SK-N-SH (cell line): ENCODE data around the gene PCBP3. TPM values are rescaled to one million over a fixed set of nuclear protein-coding genes. Genes with fewer than 3 reads are reported as not detected.

Source experiments
- CTCF ChIA-PET: fragments of 300-600, 350-600 bp; formaldehyde crosslinking; extraction: SDS; loops from one replicate; lab custom pipeline; 2021; lab: Yijun Ruan, JAX
- POLR2A ChIA-PET: fragments of 350-600 bp; sonication (Branson Sonifier 250); formaldehyde crosslinking; extraction: SDS; loops from one replicate; lab custom pipeline; 2020; ENCODE audit warnings: antibody characterized with exemption, inconsistent platforms; lab: Yijun Ruan, JAX
- DNase-seq: peaks from one replicate; pipeline ENCODE4 v3.0.0; 2012
- H2AFZ ChIP-seq: fragments of 200-600 bp; sonication (generic); 2 replicates; pipeline ENCODE4 v1.8.1; 2016; ENCODE audit warnings: antibody characterized with exemption, mild to moderate bottlenecking, low read depth
- H3F3A ChIP-seq: fragments of 200-600 bp; sonication (generic); replicated peaks from 2 replicates; pipeline ENCODE3; 2016; ENCODE audit warnings: antibody characterized with exemption, mild to moderate bottlenecking; ENCODE audit not compliant: insufficient read depth
- H3K27ac ChIP-seq, 2 experiments: fragments of 200-500 bp in 1 of 2; fragments of 200-600 bp in 1 of 2; sonication (Bioruptor generic) in 1 of 2; sonication (generic), shearing (Covaris generic) in 1 of 2; 2 replicates each; pipeline versions ENCODE4 v1.5.1 to v1.6.1; 2014 to 2016; ENCODE audit warnings: low read depth in 2 of 2, inconsistent platforms in 1 of 2, low read length in 1 of 2, mild to moderate bottlenecking in 1 of 2, mixed read lengths in 1 of 2
- H3K27me3 ChIP-seq: fragments of 200-600 bp; sonication (generic), shearing (Covaris generic); 2 replicates; pipeline ENCODE4 v1.6.1; 2016; ENCODE audit warnings: mixed run types; ENCODE audit not compliant: insufficient read depth
- H3K36me3 ChIP-seq, 2 experiments: fragments of 200-500 bp in 1 of 2; fragments of 200-600 bp in 1 of 2; sonication (Bioruptor generic) in 1 of 2; sonication (generic) in 1 of 2; replicated peaks in 1 of 2; 2 replicates each; pipeline versions ENCODE3 to v1.5.1; 2014 to 2016; ENCODE audit warnings: low read length in 1 of 2, mild to moderate bottlenecking in 1 of 2; ENCODE audit not compliant: insufficient read depth in 2 of 2, control insufficient read depth in 1 of 2
- H3K4me1 ChIP-seq, 2 experiments: fragments of 200-500 bp in 1 of 2; fragments of 200-600 bp in 1 of 2; sonication (Bioruptor generic) in 1 of 2; sonication (generic), shearing (Covaris generic) in 1 of 2; 2 replicates each; pipeline versions ENCODE4 v1.5.1 to v1.6.1; 2014 to 2016; ENCODE audit warnings: low read depth in 1 of 2, low read length in 1 of 2, mixed run types in 1 of 2; ENCODE audit not compliant: insufficient read depth in 2 of 2, control insufficient read depth in 1 of 2
- H3K4me2 ChIP-seq: fragments of 200-600 bp; sonication (generic), shearing (Covaris generic); 2 replicates; pipeline ENCODE4 v1.6.1; 2017; ENCODE audit warnings: mixed run types
- H3K4me3 ChIP-seq, 2 experiments: fragments of 200-500 bp in 1 of 2; fragments of 200-600 bp in 1 of 2; sonication (Bioruptor generic) in 1 of 2; sonication (generic), shearing (Covaris generic) in 1 of 2; 2 replicates each; pipeline versions ENCODE4 v1.5.1 to v1.8.1; 2014 to 2016; ENCODE audit warnings: low read depth in 2 of 2, inconsistent platforms in 1 of 2, low read length in 1 of 2, mild to moderate bottlenecking in 1 of 2, mixed read lengths in 1 of 2, moderate library complexity in 1 of 2
- H3K79me2 ChIP-seq: fragments of 200-600 bp; sonication (generic); 2 replicates; pipeline ENCODE4 v1.8.1; 2017; ENCODE audit warnings: mild to moderate bottlenecking; ENCODE audit not compliant: insufficient read depth
- H3K9ac ChIP-seq: fragments of 200-600 bp; sonication (generic); 2 replicates; pipeline ENCODE4 v1.6.1; 2017; ENCODE audit warnings: mixed run types
- H3K9me2 ChIP-seq: fragments of 200-600 bp; sonication (generic); 2 replicates; pipeline ENCODE4 v1.6.1; 2017; ENCODE audit warnings: mixed run types
- H3K9me3 ChIP-seq: fragments of 200-600 bp; sonication (generic); 2 replicates; pipeline ENCODE4 v1.6.1; 2017; ENCODE audit warnings: mixed run types, mild to moderate bottlenecking, moderate library complexity
- H4K20me1 ChIP-seq: fragments of 200-600 bp; sonication (generic); 2 replicates; pipeline ENCODE4 v1.6.1; 2017; ENCODE audit warnings: mild to moderate bottlenecking, mixed run types; ENCODE audit not compliant: insufficient read depth
- FOSL2 ChIP-seq: IDR thresholded peaks from 2 replicates; pipeline ENCODE4 v1.4.0; 2012; ENCODE audit warnings: low read depth, mild to moderate bottlenecking, moderate library complexity, borderline replicate concordance
- GABPA ChIP-seq: IDR thresholded peaks from 2 replicates; pipeline ENCODE4 v1.4.0; 2012; ENCODE audit warnings: low read depth, mild to moderate bottlenecking
- GATA2 ChIP-seq: sonication (generic); formaldehyde crosslinking; IDR thresholded peaks from 2 replicates; pipeline ENCODE4 v1.5.0; 2020; ENCODE audit warnings: mild to moderate bottlenecking, missing genetic modification reagents
- JUND ChIP-seq: IDR thresholded peaks from 2 replicates; pipeline ENCODE4 v1.4.0; 2012
- MEF2A ChIP-seq: IDR thresholded peaks from 2 replicates; pipeline ENCODE4 v1.4.0; 2012; ENCODE audit warnings: low read depth, borderline replicate concordance
- NFIC ChIP-seq: IDR thresholded peaks from 2 replicates; pipeline ENCODE4 v1.4.0; 2012; ENCODE audit warnings: borderline replicate concordance
- PBX3 ChIP-seq: IDR thresholded peaks from 2 replicates; pipeline ENCODE4; 2012
- REST ChIP-seq: IDR thresholded peaks from 2 replicates; pipeline ENCODE4 v1.6.1; 2012; ENCODE audit warnings: mild to moderate bottlenecking, low read depth, low read length, moderate library complexity
- TAF1 ChIP-seq: IDR thresholded peaks from 2 replicates; pipeline ENCODE4 v1.6.1; 2012; ENCODE audit warnings: low read depth, mild to moderate bottlenecking, low read length, moderate library complexity, borderline replicate concordance
- TCF12 ChIP-seq: IDR thresholded peaks from 2 replicates; pipeline ENCODE4 v1.4.0; 2012
- TEAD4 ChIP-seq: IDR thresholded peaks from 2 replicates; pipeline ENCODE4 v1.4.0; 2012; ENCODE audit warnings: mild to moderate bottlenecking, borderline replicate concordance; ENCODE audit not compliant: insufficient read depth
- YY1 ChIP-seq: IDR thresholded peaks from 2 replicates; pipeline ENCODE4 v1.4.0; 2012; ENCODE audit warnings: low read depth, mild to moderate bottlenecking
- WGBS: methylation state at CpG from one replicate; pipeline ENCODE4 v1.1.6; 2017; ENCODE audit warnings: low lambda C conversion rate; 5-methylcytosine and 5-hydroxymethylcytosine counted together
- polyA plus RNA-seq, 3 experiments: library from polyadenylated mRNA; depleted of rRNA; stranded (reverse); fragments of >200 nt; gene quantifications; 2 replicates each; pipeline ENCODE4 v1.2.3, GENCODE V29; 2012
- TF ChIP-seq, protein P1 (sequence below): IDR thresholded peaks from 2 replicates; pipeline ENCODE4 v1.4.0; 2012; ENCODE audit warnings: low read depth
- TF ChIP-seq, protein P2 (sequence below): fragments of 200-600 bp; sonication (generic); IDR thresholded peaks from 2 replicates; pipeline ENCODE4 v1.6.1; 2017; ENCODE audit warnings: antibody characterized with exemption, mild to moderate bottlenecking, moderate library complexity

PCBP3 gene
- polyA plus RNA-seq, 1 of the 3 experiments (the other 2 are of a cell fraction): 9.5 TPM

GRCh38 chr21:45869121-45870007 is 225.8 kb downstream of the PCBP3 start:
- Histone ChIP-seq H3K4me2 (peak overlapping the region; percentile 39; the same call in 1 of the 2 replicates), H3K9me3 (no peaks in the 10 kb centered on the region), H3K9ac (no peak overlapping the region), H2AFZ (no peak overlapping the region), H3K27ac (peak overlapping the region in 1 of 2 experiments; percentile 58; a peak in 2 of 4 replicates), H3K9me2 (no peaks in the 10 kb centered on the region), H3K79me2 (no peaks in the 10 kb centered on the region), H4K20me1 (no peaks in the 10 kb centered on the region), H3K4me3 (no peak overlapping the region), H3K4me1 (peaks cover 10 to 31% of the 10 kb centered on the region in 2 experiments), H3K27me3 (no peaks in the 10 kb centered on the region), H3K36me3 (no peaks in the 10 kb centered on the region), H3F3A (peaks cover 24% of the 10 kb centered on the region)
- 83% methylated on average over 16 of the region's 24 CpGs for WGBS
- no peak for DNase-seq
- TF ChIP-seq MEF2A (no peak), JUND (peak; percentile 42; the same call in 1 of the 2 replicates), NFIC (peak; percentile 17; the same call in 1 of the 2 replicates), GATA2 (CRISPR knock-in tag) (no peak), GABPA (no peak), FOSL2 (peak; percentile 69), TCF12 (peak; percentile 44; the same call in 1 of the 2 replicates)
- TF ChIP-seq, protein P1, sequence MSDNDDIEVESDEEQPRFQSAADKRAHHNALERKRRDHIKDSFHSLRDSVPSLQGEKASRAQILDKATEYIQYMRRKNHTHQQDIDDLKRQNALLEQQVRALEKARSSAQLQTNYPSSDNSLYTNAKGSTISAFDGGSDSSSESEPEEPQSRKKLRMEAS: peak; percentile 17; the same call in 1 of the 2 replicates
- POLR2A ChIA-PET: no interaction called here
- CTCF ChIA-PET: interaction anchor here (1.1 to 3.2 kb wide), 3 partner anchors 11 to 313 kb away, joined by 3 to 23 read pairs (median 6); no protein-coding TSS in a partner anchor

DNA sequence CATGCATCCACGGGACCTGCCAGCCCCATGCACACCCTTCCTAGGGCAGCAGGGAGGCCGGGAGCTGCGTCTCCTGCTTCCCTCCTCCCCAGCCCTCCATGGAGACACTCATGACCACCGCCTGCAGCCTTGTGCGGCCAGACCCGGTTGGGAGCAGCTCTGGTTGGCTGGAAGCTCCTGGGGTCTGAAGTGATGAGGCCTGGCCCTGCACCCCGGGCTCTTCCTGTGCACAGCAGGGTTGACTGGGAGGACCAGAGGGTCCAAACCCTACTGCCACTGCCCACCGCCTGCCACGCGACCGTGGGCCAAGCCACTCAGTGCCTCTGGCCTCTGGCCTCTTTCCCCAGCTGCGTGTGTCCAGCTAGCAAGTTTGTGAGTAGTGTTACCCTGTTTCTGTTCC is 226.9 kb downstream of the PCBP3 start:
- H3K4me2 ChIP-seq: peak overlapping the region; percentile 40
- TF ChIP-seq, protein P2, sequence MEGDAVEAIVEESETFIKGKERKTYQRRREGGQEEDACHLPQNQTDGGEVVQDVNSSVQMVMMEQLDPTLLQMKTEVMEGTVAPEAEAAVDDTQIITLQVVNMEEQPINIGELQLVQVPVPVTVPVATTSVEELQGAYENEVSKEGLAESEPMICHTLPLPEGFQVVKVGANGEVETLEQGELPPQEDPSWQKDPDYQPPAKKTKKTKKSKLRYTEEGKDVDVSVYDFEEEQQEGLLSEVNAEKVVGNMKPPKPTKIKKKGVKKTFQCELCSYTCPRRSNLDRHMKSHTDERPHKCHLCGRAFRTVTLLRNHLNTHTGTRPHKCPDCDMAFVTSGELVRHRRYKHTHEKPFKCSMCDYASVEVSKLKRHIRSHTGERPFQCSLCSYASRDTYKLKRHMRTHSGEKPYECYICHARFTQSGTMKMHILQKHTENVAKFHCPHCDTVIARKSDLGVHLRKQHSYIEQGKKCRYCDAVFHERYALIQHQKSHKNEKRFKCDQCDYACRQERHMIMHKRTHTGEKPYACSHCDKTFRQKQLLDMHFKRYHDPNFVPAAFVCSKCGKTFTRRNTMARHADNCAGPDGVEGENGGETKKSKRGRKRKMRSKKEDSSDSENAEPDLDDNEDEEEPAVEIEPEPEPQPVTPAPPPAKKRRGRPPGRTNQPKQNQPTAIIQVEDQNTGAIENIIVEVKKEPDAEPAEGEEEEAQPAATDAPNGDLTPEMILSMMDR: no peak
- TF ChIP-seq NFIC: no peak
- TF ChIP-seq YY1: no peak
- no peak for TF ChIP-seq TEAD4
- TF ChIP-seq PBX3: no peak
- TF ChIP-seq REST: no peak
- TF ChIP-seq TAF1: no peak
- H4K20me1 ChIP-seq: no peaks in the 10 kb centered on the region
- H3K4me3 ChIP-seq: no peak overlapping the region
- H3K27ac ChIP-seq: peak overlapping the region in 1 of 2 experiments; percentile 58; a peak in 2 of 4 replicates
- H3K27me3 ChIP-seq: no peaks in the 10 kb centered on the region
- DNase-seq: no peak
- no peaks in the 10 kb centered on the region for H3K9me3 ChIP-seq
- CTCF ChIA-PET: interaction anchor here (0.6 to 3.2 kb wide), 3 partner anchors 10 to 748 kb away, joined by 3 to 23 read pairs (median 3); no protein-coding TSS in a partner anchor
- POLR2A ChIA-PET: no interaction called here
- no peak overlapping the region for H3K9ac ChIP-seq
- H3K9me2 ChIP-seq: no peaks in the 10 kb centered on the region
- no peaks in the 10 kb centered on the region for H3K36me3 ChIP-seq
- H3K79me2 ChIP-seq: no peaks in the 10 kb centered on the region
- H3K4me1 ChIP-seq: peaks cover 18 to 33% of the 10 kb centered on the region in 2 experiments; a peak in 3 of 4 replicates
- peaks cover 21% of the 10 kb centered on the region for H3F3A ChIP-seq
- 74% methylated on average over 6 of the region's 12 CpGs for WGBS
- no peak overlapping the region for H2AFZ ChIP-seq
